H1 (cell line): ENCODE measurements around the gene SLC5A4. TPM values are rescaled to one million over a fixed set of nuclear protein-coding genes. Genes with fewer than 3 reads are reported as not detected.

Source experiments
- BCL11A ChIP-seq, 2 experiments: IDR thresholded peaks; one replicate each; pipeline ENCODE4 v1.6.1; 2011; ENCODE audit warnings: low read depth in 2 of 2, low read length in 2 of 2, mild to moderate bottlenecking in 2 of 2
- CHD7 ChIP-seq: fragments of 300-600 bp; sonication (generic); IDR thresholded peaks from 2 replicates; pipeline ENCODE4 v1.7.1; 2012; ENCODE audit warnings: low read length, moderate library complexity, mild to moderate bottlenecking, inconsistent platforms; ENCODE audit not compliant: insufficient replicate concordance
- CTBP2 ChIP-seq: IDR thresholded peaks from 2 replicates; pipeline ENCODE4 v1.7.0; 2011; ENCODE audit warnings: borderline replicate concordance, mild to moderate bottlenecking, moderate library complexity, mixed read lengths, low read length; ENCODE audit not compliant: insufficient read depth, insufficient read length
- GABPA ChIP-seq: IDR thresholded peaks from 2 replicates; pipeline ENCODE4 v1.6.1; 2011; ENCODE audit warnings: mild to moderate bottlenecking, low read length, moderate library complexity, borderline replicate concordance; ENCODE audit not compliant: insufficient read depth
- PHF8 ChIP-seq: fragments of 200-600 bp; sonication (generic); conservative IDR thresholded peaks from 2 replicates; pipeline ENCODE4 v1.7.1; 2012; ENCODE audit warnings: low read depth, mild to moderate bottlenecking, inconsistent platforms, low read length, moderate library complexity
- POU5F1 ChIP-seq: IDR thresholded peaks from 2 replicates; pipeline ENCODE4 v1.6.1; 2011; ENCODE audit warnings: low read depth, mild to moderate bottlenecking, low read length, moderate library complexity
- TBP ChIP-seq: IDR thresholded peaks from 2 replicates; pipeline ENCODE4 v1.6.1; 2011; ENCODE audit warnings: low read depth, low read length, improper control_type of control experiment
- polyA plus RNA-seq, 7 experiments: library from polyadenylated mRNA; depleted of rRNA in 3 of 7; stranded (reverse) in 5 of 7; unstranded in 2 of 7; fragments of >200 nt in 5 of 7; fragments of 200-250 nt in 2 of 7; gene quantifications; 1 replicate in 5 of 7; 2 replicates in 1 of 7; 4 replicates in 1 of 7; pipeline versions ENCODE4 v1.2.1 to v1.2.3, GENCODE V29; 2011 to 2013; ENCODE audit warnings: missing spikeins in 2 of 7, mixed read lengths in 2 of 7
- total RNA-seq: library from RNA; stranded (reverse); fragmentation: NEBNext Ultra II Directional; extraction: Animal tissue kit (Norgen Biotek cat#: 25700); gene quantifications from 2 replicates; pipeline ENCODE4 v1.2.1, GENCODE V29; 2021

Gene SLC5A4
- total and polyA plus RNA-seq, 2 of the 8 experiments (the other 6 are each of a cell fraction or from before 2014, with no cell fraction given) = 0.17 TPM; not detected in 1

- TF ChIP-seq GABPA (no peak), BCL11A (IDR thresholded peaks at IDR 0.05; ENCODE audit: low read depth in 2 of 2, low read length in 2 of 2) (no peak), PHF8 (no peak), CTBP2 (no peak), TBP (no peak), CHD7 (no peak), POU5F1 (no peak)
These were observed 46.5 kb downstream of the SLC5A4 start (continued) for GRCh38 chr22:32208681-32209080.
